ENCODE results near the gene OR11A1.

DNA sequence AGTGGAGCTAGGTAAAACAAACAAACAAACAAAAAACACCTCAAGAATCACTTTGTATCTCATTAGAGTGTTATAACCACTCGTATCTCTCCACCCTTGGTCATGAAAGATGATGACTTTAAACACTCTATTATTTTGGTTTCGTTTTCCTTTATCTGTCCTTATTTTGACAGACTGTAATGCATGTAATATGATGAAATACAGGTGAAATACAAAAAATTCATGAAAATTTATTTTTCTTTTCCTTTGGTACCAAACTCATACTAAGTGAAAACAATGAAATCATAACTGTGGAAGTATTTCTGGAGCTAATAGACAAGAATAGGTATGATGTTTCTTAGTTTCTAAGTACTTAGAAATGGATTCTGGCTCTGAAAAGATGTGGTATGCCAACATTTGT is 57.3 kb downstream of the OR11A1 start:
- no peak for TF ChIP-seq EZH2phosphoT487 (IDR thresholded peaks at IDR 0.05; ENCODE audit: borderline replicate concordance, low read length)
- TF ChIP-seq, protein P1, sequence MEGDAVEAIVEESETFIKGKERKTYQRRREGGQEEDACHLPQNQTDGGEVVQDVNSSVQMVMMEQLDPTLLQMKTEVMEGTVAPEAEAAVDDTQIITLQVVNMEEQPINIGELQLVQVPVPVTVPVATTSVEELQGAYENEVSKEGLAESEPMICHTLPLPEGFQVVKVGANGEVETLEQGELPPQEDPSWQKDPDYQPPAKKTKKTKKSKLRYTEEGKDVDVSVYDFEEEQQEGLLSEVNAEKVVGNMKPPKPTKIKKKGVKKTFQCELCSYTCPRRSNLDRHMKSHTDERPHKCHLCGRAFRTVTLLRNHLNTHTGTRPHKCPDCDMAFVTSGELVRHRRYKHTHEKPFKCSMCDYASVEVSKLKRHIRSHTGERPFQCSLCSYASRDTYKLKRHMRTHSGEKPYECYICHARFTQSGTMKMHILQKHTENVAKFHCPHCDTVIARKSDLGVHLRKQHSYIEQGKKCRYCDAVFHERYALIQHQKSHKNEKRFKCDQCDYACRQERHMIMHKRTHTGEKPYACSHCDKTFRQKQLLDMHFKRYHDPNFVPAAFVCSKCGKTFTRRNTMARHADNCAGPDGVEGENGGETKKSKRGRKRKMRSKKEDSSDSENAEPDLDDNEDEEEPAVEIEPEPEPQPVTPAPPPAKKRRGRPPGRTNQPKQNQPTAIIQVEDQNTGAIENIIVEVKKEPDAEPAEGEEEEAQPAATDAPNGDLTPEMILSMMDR (conservative IDR thresholded peaks at IDR 0.05; ENCODE audit: low read depth, low read length): no peak

All from PC-3 (cell line).